SW480 (cell line): ENCODE measurements around the gene GGT6.

ENCODE experiments used
- DNase-seq: peaks from one replicate; pipeline ENCODE4 v3.0.0-alpha.2; 2016; ENCODE audit warnings: low spot score

The GGT6 gene

DNA sequence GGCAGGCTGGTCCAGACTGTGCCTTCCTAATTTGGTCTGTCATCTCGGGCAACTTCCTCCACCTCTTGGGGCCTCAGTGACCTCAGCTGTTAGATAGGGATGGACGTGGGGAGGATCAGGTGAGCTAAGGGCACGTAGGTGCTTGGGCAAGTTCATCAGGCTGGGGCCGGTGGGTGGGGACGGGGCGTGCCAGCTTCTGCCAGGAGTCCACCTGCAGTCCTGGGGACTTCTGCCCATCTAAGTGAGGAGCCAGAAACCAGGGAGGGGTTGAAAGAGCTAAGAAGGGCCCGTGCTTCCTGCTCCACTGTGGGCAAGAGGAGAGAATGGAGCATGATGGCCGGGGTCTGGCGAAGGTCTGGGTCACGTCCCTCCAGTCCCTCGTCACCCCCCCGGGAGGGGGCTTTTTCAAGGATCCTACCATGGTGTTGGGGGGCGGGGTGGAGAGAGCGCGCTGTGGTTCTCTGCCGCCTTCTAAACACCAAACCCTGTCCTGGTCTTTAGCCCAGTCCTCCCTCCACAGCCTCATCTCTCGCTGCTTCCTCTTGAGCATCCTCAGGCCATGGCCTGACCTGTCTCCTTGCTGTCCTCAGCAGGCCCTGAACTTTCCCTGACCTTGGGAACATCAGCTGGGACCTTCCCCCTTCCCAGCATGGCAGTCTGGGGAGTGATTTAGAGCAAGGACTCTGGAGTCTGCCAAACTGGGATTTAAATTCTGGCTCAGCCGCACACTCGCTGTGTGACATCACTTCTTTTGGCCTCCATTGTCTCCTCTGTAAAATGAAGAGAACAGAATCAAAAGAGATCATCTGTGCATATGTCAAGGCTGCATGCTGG lies 40.1 kb downstream of the GGT6 start:
- no peak for DNase-seq

DNA sequence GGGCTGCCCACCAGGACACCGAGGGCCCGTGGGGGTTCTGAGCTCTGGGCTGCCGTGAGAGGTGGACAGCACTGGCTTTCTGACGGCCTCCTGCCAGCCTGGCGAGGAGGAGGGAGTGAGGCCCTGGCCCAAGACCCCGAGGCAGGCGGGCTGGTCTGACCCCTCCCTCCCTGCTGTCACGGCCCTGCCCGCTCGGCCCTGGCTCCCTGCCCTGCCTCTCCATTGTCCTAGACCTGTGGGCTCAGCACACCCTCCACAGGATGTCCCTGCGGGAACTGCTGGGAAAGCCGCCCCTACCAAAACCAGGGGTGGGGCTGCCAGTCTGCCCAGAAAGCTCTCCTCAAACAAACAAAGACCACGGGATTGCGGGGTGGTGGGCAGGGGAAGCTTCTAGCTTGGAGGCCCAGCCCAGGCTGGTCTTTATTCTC lies 41.0 kb downstream of the GGT6 start:
- DNase-seq, result no peak

DNA sequence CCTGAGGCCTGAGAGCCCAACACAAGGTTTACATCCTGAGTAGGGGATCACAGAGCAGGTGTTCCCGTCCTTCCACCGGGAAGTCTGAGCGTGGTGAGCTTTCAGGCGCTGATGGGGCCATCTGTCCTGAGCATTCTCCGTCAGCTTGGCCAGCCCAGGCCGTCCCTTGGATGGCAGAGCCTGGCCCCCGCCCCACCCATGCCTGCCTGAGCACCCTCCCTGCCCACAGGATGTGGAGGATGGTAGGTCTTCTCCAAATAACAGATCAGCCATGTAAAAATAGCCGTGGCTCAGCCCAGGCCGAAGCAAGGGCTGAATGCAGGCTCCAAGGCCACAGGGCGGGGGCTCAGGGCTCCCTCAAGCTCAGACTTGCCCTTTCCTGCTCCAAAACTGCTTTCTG lies 41.5 kb downstream of the GGT6 start:
- DNase-seq, result no peak

DNA sequence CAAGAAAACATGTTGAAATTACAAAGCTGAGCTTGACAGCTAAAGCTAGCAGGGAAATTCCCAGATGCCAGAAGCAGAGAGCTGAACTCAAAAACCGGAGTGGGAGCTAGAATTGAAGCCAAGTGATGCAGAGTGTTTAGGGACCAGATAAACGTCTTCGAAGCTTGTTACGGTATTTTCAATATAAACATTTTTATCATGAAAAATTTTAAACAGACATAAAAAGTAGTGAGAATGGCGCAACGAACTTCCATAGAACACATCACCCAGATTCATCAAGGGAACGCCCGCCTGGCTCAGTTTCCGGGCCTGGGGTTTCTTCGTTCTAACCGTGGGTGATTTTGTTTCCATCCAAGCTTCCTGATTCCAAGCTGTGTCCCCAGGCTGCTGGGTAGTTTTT lies 43.6 kb downstream of the GGT6 start:
- no peak for DNase-seq

DNA sequence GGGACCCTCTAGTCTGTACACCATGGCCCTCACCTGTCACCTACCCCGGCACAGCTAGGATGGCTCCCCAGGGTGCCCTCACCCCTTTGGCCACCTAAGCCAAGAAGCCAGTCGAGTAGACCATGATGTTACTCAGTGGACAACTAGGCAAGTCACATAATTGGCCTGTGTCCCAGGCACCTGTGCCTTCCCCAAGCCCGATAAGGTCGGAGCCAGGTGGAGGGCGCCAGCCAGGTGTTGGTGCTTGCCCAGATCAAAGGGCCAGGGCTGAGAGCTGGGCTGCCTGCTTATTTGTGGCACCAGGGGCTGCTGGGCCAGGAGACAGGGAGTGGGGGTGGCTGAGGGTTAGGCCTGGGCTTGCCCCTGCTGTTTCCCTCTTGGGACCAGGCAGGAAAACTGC lies 44.9 kb downstream of the GGT6 start:
- DNase-seq, result no peak

DNA sequence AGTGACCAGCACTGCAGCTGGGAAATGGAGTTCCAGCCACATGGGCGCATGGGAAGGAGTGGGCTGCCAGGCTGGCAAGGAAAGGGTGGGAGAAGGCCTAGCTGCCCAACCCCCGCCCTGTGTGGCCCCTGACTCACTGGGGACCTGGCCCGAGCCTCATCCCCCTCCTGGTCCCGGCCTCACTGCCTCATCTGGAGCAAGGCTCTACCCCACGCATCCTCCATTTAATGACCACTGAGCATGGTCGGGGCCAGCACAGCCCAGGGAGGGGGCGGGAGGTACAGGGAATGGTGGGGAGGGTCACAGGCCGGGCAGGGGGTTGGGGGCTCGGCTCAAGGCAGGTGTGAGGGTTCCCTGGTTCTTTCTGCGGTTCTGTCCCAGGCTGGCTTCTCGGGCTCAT lies 45.6 kb downstream of the GGT6 start:
- no peak for DNase-seq

DNA sequence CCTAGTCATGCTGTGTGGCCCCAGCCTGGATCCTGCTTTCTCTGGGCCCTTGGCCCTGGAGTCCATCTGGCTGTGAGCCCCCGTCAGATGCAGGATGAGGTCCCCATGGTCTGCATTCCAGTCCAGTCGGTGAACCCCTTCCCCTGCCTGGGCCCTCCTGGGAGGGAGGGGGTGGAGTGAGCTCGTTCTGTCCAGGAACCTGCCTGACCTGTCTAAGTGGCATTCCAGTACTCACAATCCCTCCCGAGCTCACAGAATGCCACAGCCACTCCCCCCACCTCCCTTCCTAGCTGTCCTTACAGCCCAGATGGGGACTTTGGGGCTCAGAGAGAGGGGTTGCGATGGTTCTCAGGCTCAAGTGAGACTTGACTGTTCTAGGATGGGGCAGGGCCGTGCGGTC lies 46.2 kb downstream of the GGT6 start:
- DNase-seq, result no peak

DNA sequence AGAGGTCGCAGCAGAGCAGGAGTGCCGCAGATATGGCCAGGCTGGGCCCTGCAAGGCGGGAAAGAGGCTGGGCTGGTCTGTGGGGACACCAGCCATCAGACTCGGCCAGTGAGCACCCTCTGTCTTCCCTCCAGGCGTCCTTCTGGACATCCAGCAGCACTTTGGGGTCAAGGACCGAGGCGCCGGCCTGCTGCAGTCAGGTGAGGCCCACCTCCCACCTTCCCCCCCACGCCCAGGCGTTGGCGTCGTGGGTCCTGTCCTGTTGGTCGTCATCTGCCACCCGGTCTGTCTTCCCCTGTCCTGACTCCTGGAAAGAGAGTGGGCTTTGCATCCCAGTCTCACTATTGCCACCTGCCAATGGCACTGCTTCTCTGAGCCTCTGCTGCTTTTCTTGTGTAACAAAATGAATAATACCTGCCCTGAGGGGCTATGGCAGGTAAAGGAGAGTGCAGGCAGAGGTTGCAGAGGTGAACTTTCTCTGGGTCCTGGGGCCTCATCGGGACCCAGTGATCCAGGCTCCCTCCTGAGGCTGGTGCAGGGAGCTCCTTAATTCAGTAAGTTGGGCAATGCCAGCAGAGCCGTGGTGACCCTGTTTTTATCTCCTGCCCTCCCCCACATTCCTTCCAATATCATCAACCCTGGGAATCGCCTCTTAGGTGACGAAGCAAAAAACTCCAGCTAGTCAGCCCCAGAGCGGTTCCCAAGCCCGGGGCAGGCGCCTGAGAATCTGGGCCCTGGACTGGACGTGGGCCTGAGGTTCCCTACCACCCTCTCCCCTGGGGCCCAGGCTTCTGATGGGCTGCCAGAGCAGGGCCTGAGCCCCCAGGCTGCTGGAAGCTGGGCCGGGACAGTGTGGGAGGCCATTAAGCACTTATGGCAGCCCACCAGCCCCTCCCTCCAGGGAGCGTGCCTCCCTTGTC lies 47.0 kb downstream of the GGT6 start:
- no peak for DNase-seq

DNA sequence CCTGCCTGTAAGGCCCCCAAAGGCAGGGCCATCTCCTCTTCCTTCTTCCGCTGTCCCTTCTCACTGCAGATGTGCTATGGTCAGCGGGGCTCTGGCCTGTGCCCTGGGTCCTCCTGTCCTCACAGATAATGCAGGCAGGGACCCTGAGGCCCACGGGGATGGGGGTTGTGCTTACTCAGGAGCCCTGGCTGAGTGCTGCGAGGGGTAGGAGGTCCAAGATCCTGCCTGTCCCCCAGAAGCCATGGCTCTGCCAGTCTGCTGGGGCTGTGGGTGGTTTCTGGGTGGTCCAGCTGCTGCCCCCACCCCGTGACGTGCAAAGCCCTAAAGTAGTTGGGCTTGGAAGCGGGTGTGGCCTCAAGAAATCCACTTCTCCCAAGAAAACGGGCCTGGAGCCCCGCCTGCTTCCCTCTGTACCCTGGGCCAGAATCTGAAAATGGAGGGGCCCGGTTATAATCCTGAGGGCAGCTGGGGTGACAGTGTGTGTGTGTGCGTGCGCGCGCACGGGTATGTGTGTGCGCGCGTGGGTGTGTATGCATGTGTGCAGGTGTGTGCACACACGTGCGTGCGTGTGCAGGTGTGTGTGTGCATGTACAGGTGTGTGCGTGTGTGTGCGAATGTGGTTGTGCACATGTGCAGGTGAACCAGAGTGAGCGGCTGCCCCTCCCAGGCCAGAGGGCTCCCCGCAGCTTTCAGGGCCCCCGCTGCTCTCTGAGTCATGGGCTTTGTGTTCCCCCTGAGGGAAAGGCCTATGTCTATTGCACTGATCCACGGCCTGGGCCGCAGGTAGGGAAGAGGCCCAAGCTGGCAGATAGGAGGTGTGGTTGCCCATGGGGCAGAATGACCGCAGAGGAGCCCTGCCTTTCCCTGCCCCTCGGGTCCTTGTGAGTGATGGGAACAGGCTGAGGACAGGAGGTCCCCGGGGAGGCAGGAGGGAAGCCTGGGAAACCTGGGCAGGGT lies 47.9 kb downstream of the GGT6 start:
- DNase-seq, result no peak

DNA sequence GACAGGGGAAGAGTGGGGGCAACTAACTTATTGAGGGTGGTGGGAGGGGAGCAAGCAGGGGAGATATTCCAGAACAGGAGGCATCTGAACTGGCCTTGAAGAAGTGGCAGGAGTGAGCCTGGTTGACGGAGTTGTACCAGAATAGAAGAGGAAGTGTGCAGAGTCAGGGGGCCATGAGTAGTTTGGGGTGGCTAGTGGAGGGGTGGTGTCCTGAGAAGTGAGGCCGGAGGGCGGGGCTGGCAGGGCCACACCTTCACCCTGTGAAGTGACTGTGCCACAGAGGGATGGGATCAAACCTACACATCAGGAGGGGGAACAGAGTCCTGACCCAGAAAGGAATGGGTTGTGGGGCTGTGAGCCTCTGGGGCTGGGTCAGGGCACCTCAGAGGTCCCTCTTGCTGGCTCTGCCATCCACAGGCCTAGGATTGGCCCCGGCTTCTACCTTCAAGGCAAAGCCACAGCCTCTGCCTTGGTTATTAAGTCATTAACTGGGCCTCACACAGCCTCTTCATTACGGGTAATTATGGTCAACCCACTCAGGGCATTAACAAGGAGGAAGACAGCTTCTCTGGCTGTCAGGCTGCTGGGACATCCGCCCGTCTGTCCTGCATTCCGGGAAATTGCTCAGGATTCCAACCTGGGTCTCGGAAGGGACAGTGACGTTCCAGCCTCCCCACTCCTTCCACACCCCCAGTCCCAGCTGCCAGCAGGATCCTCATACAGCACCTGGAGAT lies 49.0 kb downstream of the GGT6 start:
- DNase-seq, result no peak

DNA sequence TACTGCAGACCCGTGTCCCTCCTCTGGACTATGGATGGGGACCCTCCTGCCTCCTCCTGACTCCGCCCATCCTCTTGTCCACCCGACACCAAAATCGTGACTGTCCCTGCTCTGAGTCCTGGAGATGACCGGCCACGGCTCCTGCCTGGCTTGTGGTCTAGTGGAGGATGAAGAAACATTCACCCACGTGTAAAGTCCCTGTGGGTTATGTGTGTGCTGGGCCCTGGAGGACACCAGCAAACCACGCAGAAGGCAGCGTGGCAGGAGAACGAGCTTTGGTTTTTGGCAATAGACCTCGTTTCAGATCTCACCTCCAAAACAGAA lies 49.8 kb downstream of the GGT6 start:
- DNase-seq, result no peak

DNA sequence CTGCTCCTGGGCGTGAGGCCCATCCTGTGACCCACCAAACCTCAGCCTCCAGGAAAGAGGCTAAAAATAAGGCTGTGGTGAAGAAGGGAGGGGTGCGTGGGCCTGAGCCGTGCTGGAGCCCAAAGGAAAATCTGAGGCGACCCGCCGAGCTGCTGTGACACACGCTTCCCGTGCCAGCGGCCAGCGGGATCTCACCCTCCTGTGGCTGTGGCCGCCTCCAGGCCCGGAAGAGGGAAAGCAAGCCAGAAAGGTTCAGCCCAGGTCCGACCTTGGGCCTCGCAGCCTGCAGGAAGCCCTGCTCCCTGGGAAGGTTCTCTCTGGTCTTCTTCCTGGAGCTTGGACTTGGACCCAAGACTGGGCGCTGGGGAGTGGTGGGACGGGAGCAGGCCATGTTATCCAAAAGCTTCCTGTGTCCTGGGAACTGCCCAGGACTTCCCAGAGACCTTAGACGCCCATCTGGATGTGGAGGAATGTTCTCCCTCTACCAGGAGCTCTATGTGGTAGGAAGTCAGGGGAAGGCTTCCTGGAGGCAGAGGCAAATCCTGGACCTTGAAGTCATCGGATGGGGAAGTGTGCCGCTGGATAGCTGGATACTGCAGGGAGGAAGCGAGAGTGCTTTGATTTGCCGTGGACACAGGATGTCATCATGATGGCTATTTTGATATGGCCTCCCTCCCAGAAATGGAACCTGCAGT lies 50.3 kb downstream of the GGT6 start:
- DNase-seq, result no peak

DNA sequence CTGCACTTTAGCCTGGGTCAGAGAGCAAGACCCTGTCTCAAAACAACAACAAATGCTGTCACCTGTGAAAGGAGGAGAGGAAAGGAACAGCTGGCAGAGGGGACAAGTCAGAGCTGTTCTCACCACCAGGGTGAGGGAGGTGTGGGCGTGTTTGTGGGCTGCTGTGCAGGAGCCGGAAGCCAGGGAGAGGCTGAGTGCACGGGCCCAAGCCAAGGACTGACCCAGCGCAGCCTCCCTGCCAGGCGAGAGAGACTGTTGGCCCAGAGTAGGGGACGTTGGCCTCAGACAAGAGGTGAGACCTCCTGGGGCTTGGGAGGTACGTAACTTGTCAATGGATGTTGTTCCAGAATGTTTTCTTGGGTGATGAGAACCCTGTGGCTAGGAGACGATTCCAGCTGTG lies 51.0 kb downstream of the GGT6 start:
- DNase-seq, result no peak

DNA sequence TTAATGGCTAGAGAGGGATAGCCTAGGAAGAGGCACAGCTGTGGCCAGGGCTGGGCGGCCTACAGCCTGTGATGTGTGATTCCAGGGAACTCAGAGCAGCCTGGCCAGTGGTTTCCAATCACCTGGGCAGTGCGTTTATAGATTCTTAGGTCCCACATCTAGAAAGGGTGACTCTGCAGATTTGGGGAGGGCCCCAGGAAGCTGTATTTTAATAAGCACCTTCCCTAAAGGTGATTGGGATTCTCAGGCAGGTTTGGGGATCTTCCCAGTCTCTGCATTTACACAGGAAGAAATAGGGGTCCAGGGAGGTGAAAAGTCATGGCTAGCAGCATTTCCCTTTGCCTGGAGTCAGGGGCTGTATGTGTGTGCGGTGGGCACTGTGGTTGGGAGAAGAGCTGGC lies 52.2 kb downstream of the GGT6 start:
- DNase-seq, result no peak

DNA sequence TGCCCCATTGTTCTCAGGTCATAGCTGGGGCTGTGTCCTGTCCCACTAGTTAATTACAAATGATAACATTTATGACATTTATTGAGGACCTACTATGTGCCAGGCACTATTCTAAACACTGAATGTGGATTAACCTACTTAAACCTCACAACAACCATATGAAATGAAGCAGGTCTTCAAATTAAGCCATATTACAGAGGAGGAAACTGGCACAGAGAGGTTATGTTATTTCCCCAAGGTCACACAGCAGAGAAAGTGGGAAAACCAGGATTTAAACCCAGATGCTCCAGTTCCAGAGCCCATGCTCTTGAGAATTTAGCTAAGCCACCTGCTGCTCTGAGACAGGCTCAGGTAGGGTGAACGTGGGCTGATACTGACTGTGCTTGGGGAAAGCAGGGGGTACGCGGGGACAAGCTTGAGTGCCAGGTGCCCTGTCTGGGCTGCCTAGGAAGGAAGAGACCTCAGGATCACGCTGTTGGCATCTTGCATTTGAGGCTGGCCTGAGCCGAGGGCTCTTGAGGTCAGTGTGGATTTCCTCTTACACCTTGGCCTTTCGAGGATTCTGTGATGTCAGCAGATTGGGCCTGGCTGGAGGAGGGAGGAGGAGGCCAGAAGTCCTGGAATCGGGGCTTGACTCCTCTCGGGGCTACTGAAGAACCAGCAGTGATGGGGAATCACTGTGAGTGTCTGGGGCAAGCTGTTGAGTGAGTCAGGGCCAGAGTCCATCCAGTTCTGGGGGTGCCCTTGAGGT lies 52.8 kb downstream of the GGT6 start:
- no peak for DNase-seq
